Activated T-cell treated with anti-CD3 and anti-CD28 coated beads, Interleukin-2, amount 50 U/mL, for 4 hours (primary cell): ENCODE data around the gene UVRAG. TPM values are rescaled to one million over a fixed set of nuclear protein-coding genes. Genes with fewer than 3 reads are reported as not detected.
"Not testable (repeated sequence)": the region's sequence is repeated elsewhere in the genome, so short reads cannot be mapped to it uniquely, and the experiment has no call there.

Experiments used
- ATAC-seq, 2 donors: fragments of 200-7000 bp; cut with Tn5 transposase; one replicate each; pipeline ENCODE4 v1.10.0; 2021
- DNase-seq: peaks from one replicate; pipeline ENCODE4 v3.0.0-alpha.2; 2020
- H3K27me3 Mint-ChIP-seq: one replicate; pipeline ENCODE4 v1.8.0; 2021; ENCODE audit warnings: low read depth, mixed read lengths
- H3K36me3 Mint-ChIP-seq: one replicate; pipeline ENCODE4 v1.8.0; 2022; ENCODE audit warnings: mixed read lengths; ENCODE audit not compliant: insufficient read depth
- H3K4me1 Mint-ChIP-seq: one replicate; pipeline ENCODE4 v1.8.0; 2021; ENCODE audit warnings: low read depth, mixed read lengths
- H3K4me3 Mint-ChIP-seq: one replicate; pipeline ENCODE4 v1.8.0; 2021; ENCODE audit warnings: mild to moderate bottlenecking, moderate library complexity, mixed read lengths
- H3K9me3 Mint-ChIP-seq: one replicate; pipeline ENCODE4 v1.8.0; 2021; ENCODE audit warnings: mixed read lengths
- total RNA-seq, 3 donors: library from RNA; stranded (reverse); gene quantifications; one replicate each; pipeline ENCODE4 v1.2.1, GENCODE V29; 2021

The UVRAG gene
- total RNA-seq, 3 donors from 2014 or later: 14.4 to 15.8 (median 14.5) TPM

GRCh38 chr11:76038608-76039007 lies 223.6 kb downstream of the UVRAG start:
- Mint-ChIP-seq H3K36me3 (peaks cover 18% of the 10 kb centered on the region), H3K27me3 (no peaks in the 10 kb centered on the region), H3K4me1 (no peaks in the 10 kb centered on the region), H3K4me3 (no peak overlapping the region), H3K9me3 (no peaks in the 10 kb centered on the region)
- ATAC-seq: no peak
- no peak for DNase-seq

- ATAC-seq (no peak), DNase-seq (no peak)
- H3K4me3 Mint-ChIP-seq: no peak overlapping the region
- H3K4me1 Mint-ChIP-seq: no peaks in the 10 kb centered on the region
- H3K27me3 Mint-ChIP-seq: no peaks in the 10 kb centered on the region
- H3K36me3 Mint-ChIP-seq: peaks cover 27% of the 10 kb centered on the region
- peaks cover 3% of the 10 kb centered on the region for H3K9me3 Mint-ChIP-seq
Measured at GRCh38 chr11:76041208-76041607, 226.2 kb downstream of the UVRAG start.

GRCh38 chr11:76044750-76045320 lies 229.8 kb downstream of the UVRAG start:
- ATAC-seq (no peak), DNase-seq (no peak)
- no peaks in the 10 kb centered on the region for H3K27me3 Mint-ChIP-seq
- H3K9me3 Mint-ChIP-seq: peaks cover 29% of the 10 kb centered on the region
- peaks cover 37% of the 10 kb centered on the region for H3K36me3 Mint-ChIP-seq
- no peak overlapping the region for H3K4me3 Mint-ChIP-seq
- no peaks in the 10 kb centered on the region for H3K4me1 Mint-ChIP-seq

GRCh38 chr11:76047231-76047630 lies 232.2 kb downstream of the UVRAG start:
- DNase-seq (no peak), ATAC-seq (no peak)
- peaks cover 29% of the 10 kb centered on the region for H3K9me3 Mint-ChIP-seq
- H3K27me3 Mint-ChIP-seq: no peaks in the 10 kb centered on the region
- H3K36me3 Mint-ChIP-seq: peaks cover 34% of the 10 kb centered on the region
- H3K4me1 Mint-ChIP-seq: no peaks in the 10 kb centered on the region
- H3K4me3 Mint-ChIP-seq: no peak overlapping the region

GRCh38 chr11:76047766-76048165 lies 232.8 kb downstream of the UVRAG start:
- H3K9me3 Mint-ChIP-seq: peaks cover 29% of the 10 kb centered on the region
- H3K27me3 Mint-ChIP-seq: no peaks in the 10 kb centered on the region
- DNase-seq: no peak
- ATAC-seq: no peak
- peaks cover 38% of the 10 kb centered on the region for H3K36me3 Mint-ChIP-seq
- H3K4me3 Mint-ChIP-seq: no peak overlapping the region
- H3K4me1 Mint-ChIP-seq: no peaks in the 10 kb centered on the region

- H3K4me3 Mint-ChIP-seq: no peak overlapping the region
- H3K27me3 Mint-ChIP-seq: no peaks in the 10 kb centered on the region
- ATAC-seq: no peak
- DNase-seq: no peak
- peaks cover 41% of the 10 kb centered on the region for H3K36me3 Mint-ChIP-seq
- H3K4me1 Mint-ChIP-seq: no peaks in the 10 kb centered on the region
- peaks cover 29% of the 10 kb centered on the region for H3K9me3 Mint-ChIP-seq
Measured at GRCh38 chr11:76048763-76049162, 233.8 kb downstream of the UVRAG start.

GRCh38 chr11:76049511-76049910 lies 234.5 kb downstream of the UVRAG start:
- Mint-ChIP-seq H3K4me1 (no peaks in the 10 kb centered on the region), H3K9me3 (peaks cover 29% of the 10 kb centered on the region), H3K27me3 (no peaks in the 10 kb centered on the region), H3K4me3 (no peak overlapping the region), H3K36me3 (peaks cover 47% of the 10 kb centered on the region)
- ATAC-seq (no peak), DNase-seq (no peak)

- H3K4me1 Mint-ChIP-seq: no peaks in the 10 kb centered on the region
- H3K36me3 Mint-ChIP-seq: peaks cover 32% of the 10 kb centered on the region
- H3K4me3 Mint-ChIP-seq: no peak overlapping the region
- no peak for DNase-seq
- no peak for ATAC-seq
- no peaks in the 10 kb centered on the region for H3K27me3 Mint-ChIP-seq
- peaks cover 20% of the 10 kb centered on the region for H3K9me3 Mint-ChIP-seq
Measured at GRCh38 chr11:76051937-76052336, 236.9 kb downstream of the UVRAG start.

- peaks cover 27% of the 10 kb centered on the region for H3K36me3 Mint-ChIP-seq
- H3K4me1 Mint-ChIP-seq: no peaks in the 10 kb centered on the region
- peaks cover 3% of the 10 kb centered on the region for H3K9me3 Mint-ChIP-seq
- DNase-seq (no peak), ATAC-seq (no peak)
- H3K4me3 Mint-ChIP-seq: no peak overlapping the region
- H3K27me3 Mint-ChIP-seq: no peaks in the 10 kb centered on the region
Measured at GRCh38 chr11:76054330-76054729, 239.3 kb downstream of the UVRAG start.

GRCh38 chr11:76056876-76057275 lies 241.9 kb downstream of the UVRAG start:
- Mint-ChIP-seq H3K27me3 (no peaks in the 10 kb centered on the region), H3K4me1 (no peaks in the 10 kb centered on the region)
- ATAC-seq: no peak

GRCh38 chr11:76060475-76061036 lies 245.5 kb downstream of the UVRAG start:
- ATAC-seq, H3K4me1 Mint-ChIP-seq, H3K9me3 Mint-ChIP-seq, DNase-seq, H3K27me3 Mint-ChIP-seq, H3K4me3 Mint-ChIP-seq: not testable (repeated sequence)
- peaks cover 17% of the 10 kb centered on the region for H3K36me3 Mint-ChIP-seq

More at GRCh38 chr11:76056876-76057275, 241.9 kb downstream of the UVRAG start:
- Mint-ChIP-seq H3K4me3 (no peak overlapping the region), H3K9me3 (no peaks in the 10 kb centered on the region), H3K36me3 (peaks cover 28% of the 10 kb centered on the region)
- DNase-seq: no peak

GRCh38 chr11:76062733-76063132 lies 247.7 kb downstream of the UVRAG start:
- H3K27me3 Mint-ChIP-seq: no peaks in the 10 kb centered on the region
- DNase-seq (no peak), ATAC-seq (no peak)
- no peaks in the 10 kb centered on the region for H3K4me1 Mint-ChIP-seq
- peaks cover 30% of the 10 kb centered on the region for H3K36me3 Mint-ChIP-seq
- no peaks in the 10 kb centered on the region for H3K9me3 Mint-ChIP-seq
- H3K4me3 Mint-ChIP-seq: no peak overlapping the region

GRCh38 chr11:76064192-76064591 lies 249.2 kb downstream of the UVRAG start:
- H3K27me3 Mint-ChIP-seq: no peaks in the 10 kb centered on the region
- peaks cover 39% of the 10 kb centered on the region for H3K36me3 Mint-ChIP-seq
- H3K4me1 Mint-ChIP-seq: no peaks in the 10 kb centered on the region
- no peak for DNase-seq
- no peak overlapping the region for H3K4me3 Mint-ChIP-seq
- H3K9me3 Mint-ChIP-seq: no peaks in the 10 kb centered on the region
- ATAC-seq: no peak

- no peak for ATAC-seq
- no peaks in the 10 kb centered on the region for H3K9me3 Mint-ChIP-seq
- peaks cover 1% of the 10 kb centered on the region for H3K4me1 Mint-ChIP-seq
- H3K36me3 Mint-ChIP-seq: peaks cover 51% of the 10 kb centered on the region
- H3K27me3 Mint-ChIP-seq: no peaks in the 10 kb centered on the region
- no peak overlapping the region for H3K4me3 Mint-ChIP-seq
- no peak for DNase-seq
Measured at GRCh38 chr11:76067099-76067498, 252.1 kb downstream of the UVRAG start.

GRCh38 chr11:76069001-76069400 lies 254.0 kb downstream of the UVRAG start:
- no peaks in the 10 kb centered on the region for H3K9me3 Mint-ChIP-seq
- H3K4me3 Mint-ChIP-seq: no peak overlapping the region
- ATAC-seq: no peak
- H3K4me1 Mint-ChIP-seq: peaks cover 1% of the 10 kb centered on the region
- H3K36me3 Mint-ChIP-seq: peaks cover 50% of the 10 kb centered on the region
- no peak for DNase-seq
- no peaks in the 10 kb centered on the region for H3K27me3 Mint-ChIP-seq
